Keratinocyte (primary cell): ENCODE data around the gene RTN4R.

Experiments used
- EZH2 ChIP-seq: IDR thresholded peaks from one replicate; pipeline ENCODE4 v1.6.1; 2012; ENCODE audit warnings: inconsistent platforms, mild to moderate bottlenecking, low read length, moderate library complexity
- TF ChIP-seq, protein P1 (sequence below), 3 experiments: IDR thresholded peaks in 1 of 3; conservative IDR thresholded peaks in 1 of 3; optimal IDR thresholded peaks in 1 of 3; 2 replicates in 2 of 3; 3 replicates in 1 of 3; pipeline versions ENCODE3 to v1.5.1; 2011; ENCODE audit warnings: low read length in 3 of 3, mild to moderate bottlenecking in 3 of 3, moderate library complexity in 2 of 3, control low read depth in 1 of 3, inconsistent platforms in 1 of 3; ENCODE audit not compliant: insufficient read depth in 2 of 3; ENCODE audit errors: extremely low read depth in 1 of 3

DNA sequence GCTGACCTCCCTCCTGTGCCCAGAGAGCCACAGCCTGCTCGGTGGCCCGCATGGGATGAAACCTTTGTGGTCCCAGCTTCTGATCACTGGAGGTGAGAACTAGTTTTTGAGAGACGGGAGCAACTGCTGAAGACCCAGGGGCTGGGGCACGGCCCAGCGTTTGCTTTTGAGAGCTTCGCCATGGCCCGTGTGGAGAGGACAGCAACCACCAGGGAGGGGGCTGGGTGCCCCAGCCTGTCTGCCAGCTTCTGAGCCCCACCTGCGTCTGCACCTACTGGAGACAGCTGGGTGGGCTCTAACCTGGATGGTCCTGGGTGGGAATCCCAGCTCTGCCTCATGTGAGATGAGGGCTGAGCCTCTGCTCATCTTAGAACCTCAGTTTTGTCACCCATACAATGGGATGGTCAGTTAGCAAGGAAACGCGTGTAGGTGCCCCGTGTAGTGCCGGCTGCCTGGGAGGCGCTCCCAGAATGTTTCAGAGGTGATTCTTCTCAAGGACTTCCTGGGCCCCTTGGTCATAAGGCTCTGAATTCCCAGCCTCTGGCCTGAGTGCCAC is 66.2 kb downstream of the RTN4R start:
- TF ChIP-seq, protein P1, sequence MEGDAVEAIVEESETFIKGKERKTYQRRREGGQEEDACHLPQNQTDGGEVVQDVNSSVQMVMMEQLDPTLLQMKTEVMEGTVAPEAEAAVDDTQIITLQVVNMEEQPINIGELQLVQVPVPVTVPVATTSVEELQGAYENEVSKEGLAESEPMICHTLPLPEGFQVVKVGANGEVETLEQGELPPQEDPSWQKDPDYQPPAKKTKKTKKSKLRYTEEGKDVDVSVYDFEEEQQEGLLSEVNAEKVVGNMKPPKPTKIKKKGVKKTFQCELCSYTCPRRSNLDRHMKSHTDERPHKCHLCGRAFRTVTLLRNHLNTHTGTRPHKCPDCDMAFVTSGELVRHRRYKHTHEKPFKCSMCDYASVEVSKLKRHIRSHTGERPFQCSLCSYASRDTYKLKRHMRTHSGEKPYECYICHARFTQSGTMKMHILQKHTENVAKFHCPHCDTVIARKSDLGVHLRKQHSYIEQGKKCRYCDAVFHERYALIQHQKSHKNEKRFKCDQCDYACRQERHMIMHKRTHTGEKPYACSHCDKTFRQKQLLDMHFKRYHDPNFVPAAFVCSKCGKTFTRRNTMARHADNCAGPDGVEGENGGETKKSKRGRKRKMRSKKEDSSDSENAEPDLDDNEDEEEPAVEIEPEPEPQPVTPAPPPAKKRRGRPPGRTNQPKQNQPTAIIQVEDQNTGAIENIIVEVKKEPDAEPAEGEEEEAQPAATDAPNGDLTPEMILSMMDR (optimal IDR thresholded peaks at IDR 0.05 in 1 of 3, IDR thresholded peaks at IDR 0.05 in 1 of 3, conservative IDR thresholded peaks at IDR 0.05 in 1 of 3; ENCODE audit: extremely low read depth in 1 of 3, insufficient read depth in 2 of 3, low read length in 3 of 3): no peak
- TF ChIP-seq EZH2: no peak
